Measurements from ENCODE around the gene PARD3B. TPM values are rescaled to one million over a fixed set of nuclear protein-coding genes. Genes with fewer than 3 reads are reported as not detected.

The PARD3B gene
- polyA plus RNA-seq, 3 donors: not detected

GRCh38 chr2:205566606-205567168, 1021.4 kb downstream of the PARD3B start:
- Mint-ChIP-seq H3K4me3 (no peak overlapping the region), H3K4me1 (peaks cover 3% of the 10 kb centered on the region), H3K27ac (no peak overlapping the region), H3K36me3 (no peaks in the 10 kb centered on the region), H3K9me3 (peaks cover 0 to 2% (median 0%) of the 10 kb centered on the region in 7 donors), H3K27me3 (ENCODE audit: low read depth in 3 of 3) (peaks cover 0 to 3% (median 2%) of the 10 kb centered on the region in 3 donors)
- no peak for DNase-seq
- TF ChIP-seq CTCF (IDR thresholded peaks at IDR 0.05): no peak
- H3K27ac ChIP-seq (ENCODE audit: low read depth in 1 of 2, low read length in 2 of 2): no peak overlapping the region
- H3K27me3 ChIP-seq (ENCODE audit: control insufficient read depth in 2 of 2, insufficient read depth in 2 of 2, low read length in 2 of 2): no peaks in the 10 kb centered on the region
- peaks cover 2% of the 10 kb centered on the region in 2 donors for H3K4me1 ChIP-seq (ENCODE audit: control insufficient read depth in 1 of 2, insufficient read depth in 2 of 2, low read length in 2 of 2)
- H3K79me2 ChIP-seq (ENCODE audit: insufficient read depth, low read length): no peaks in the 10 kb centered on the region
- H2AFZ ChIP-seq (ENCODE audit: insufficient read depth, low read depth, low read length, poor library complexity, severe bottlenecking): no peak overlapping the region
- WGBS (ENCODE audit: insufficient coverage): 87% methylated on average over 3 of the region's 6 CpGs
- H3K36me3 ChIP-seq (replicated peaks in 1 of 2; ENCODE audit: control insufficient read depth in 1 of 2, insufficient read depth in 2 of 2, low read length in 2 of 2): no peaks in the 10 kb centered on the region
- no peaks in the 10 kb centered on the region for H4K20me1 ChIP-seq (ENCODE audit: insufficient read depth, low read length)
- intact Hi-C loops (cut with micrococcal nuclease): no loop called here
- H3K9ac ChIP-seq (ENCODE audit: insufficient read depth, low read length, poor library complexity, severe bottlenecking): no peak overlapping the region
- no peak overlapping the region for H3K4me2 ChIP-seq (replicated peaks; ENCODE audit: extremely low read depth, low read length, poor library complexity, severe bottlenecking)
- no peaks in the 10 kb centered on the region for H3K9me3 ChIP-seq (replicated peaks in 1 of 2; ENCODE audit: control insufficient read depth in 1 of 2, insufficient read depth in 1 of 2, low read length in 2 of 2)
- no peak overlapping the region for H3K4me3 ChIP-seq (replicated peaks in 1 of 3; ENCODE audit: low read depth in 2 of 3, low read length in 3 of 3)

- Mint-ChIP-seq H3K27ac (no peak overlapping the region), H3K4me1 (no peaks in the 10 kb centered on the region), H3K36me3 (no peaks in the 10 kb centered on the region), H3K4me3 (no peak overlapping the region), H3K27me3 (ENCODE audit: low read depth in 3 of 3) (peaks cover 2 to 3% (median 3%) of the 10 kb centered on the region in 3 donors), H3K9me3 (peaks cover 2 to 6% (median 3%) of the 10 kb centered on the region in 7 donors)
- H3K4me2 ChIP-seq (replicated peaks; ENCODE audit: extremely low read depth, low read length, poor library complexity, severe bottlenecking): no peak overlapping the region
- no peak overlapping the region for H3K27ac ChIP-seq (ENCODE audit: low read depth in 1 of 2, low read length in 2 of 2)
- H3K4me1 ChIP-seq (ENCODE audit: control insufficient read depth in 1 of 2, insufficient read depth in 2 of 2, low read length in 2 of 2): no peaks in the 10 kb centered on the region
- H2AFZ ChIP-seq (ENCODE audit: insufficient read depth, low read depth, low read length, poor library complexity, severe bottlenecking): no peak overlapping the region
- intact Hi-C loops (cut with micrococcal nuclease): no loop called here
- no peaks in the 10 kb centered on the region for H3K79me2 ChIP-seq (ENCODE audit: insufficient read depth, low read length)
- H4K20me1 ChIP-seq (ENCODE audit: insufficient read depth, low read length): no peaks in the 10 kb centered on the region
- TF ChIP-seq CTCF (IDR thresholded peaks at IDR 0.05): no peak
- H3K4me3 ChIP-seq (replicated peaks in 1 of 3; ENCODE audit: low read depth in 2 of 3, low read length in 3 of 3): no peak overlapping the region
- no peak overlapping the region for H3K9ac ChIP-seq (ENCODE audit: insufficient read depth, low read length, poor library complexity, severe bottlenecking)
- WGBS (ENCODE audit: insufficient coverage): 100% methylated on average over 2 of the region's 5 CpGs
- H3K27me3 ChIP-seq (ENCODE audit: control insufficient read depth in 2 of 2, insufficient read depth in 2 of 2, low read length in 2 of 2): no peaks in the 10 kb centered on the region
- DNase-seq: no peak
- no peaks in the 10 kb centered on the region for H3K9me3 ChIP-seq (replicated peaks in 1 of 2; ENCODE audit: control insufficient read depth in 1 of 2, insufficient read depth in 1 of 2, low read length in 2 of 2)
- no peaks in the 10 kb centered on the region for H3K36me3 ChIP-seq (replicated peaks in 1 of 2; ENCODE audit: control insufficient read depth in 1 of 2, insufficient read depth in 2 of 2, low read length in 2 of 2)
Measured at GRCh38 chr2:205568620-205569019, 1023.3 kb downstream of the PARD3B start.

Measured in CD14-positive monocyte (primary cell).